Stimulated activated CD8-positive, alpha-beta memory T cell treated with anti-CD3 and anti-CD28 coated beads, Interleukin-7, amount 100 ng/mL, for 48 hours (primary cell): Measurements from ENCODE around the gene ALKBH3.

Source experiments
- DNase-seq, 2 donors: peaks; one replicate each; pipeline ENCODE4 v3.0.0-alpha.2; 2020; ENCODE audit warnings: low read depth in 1 of 2; ENCODE audit errors: extremely low read depth in 1 of 2

Gene ALKBH3

DNA sequence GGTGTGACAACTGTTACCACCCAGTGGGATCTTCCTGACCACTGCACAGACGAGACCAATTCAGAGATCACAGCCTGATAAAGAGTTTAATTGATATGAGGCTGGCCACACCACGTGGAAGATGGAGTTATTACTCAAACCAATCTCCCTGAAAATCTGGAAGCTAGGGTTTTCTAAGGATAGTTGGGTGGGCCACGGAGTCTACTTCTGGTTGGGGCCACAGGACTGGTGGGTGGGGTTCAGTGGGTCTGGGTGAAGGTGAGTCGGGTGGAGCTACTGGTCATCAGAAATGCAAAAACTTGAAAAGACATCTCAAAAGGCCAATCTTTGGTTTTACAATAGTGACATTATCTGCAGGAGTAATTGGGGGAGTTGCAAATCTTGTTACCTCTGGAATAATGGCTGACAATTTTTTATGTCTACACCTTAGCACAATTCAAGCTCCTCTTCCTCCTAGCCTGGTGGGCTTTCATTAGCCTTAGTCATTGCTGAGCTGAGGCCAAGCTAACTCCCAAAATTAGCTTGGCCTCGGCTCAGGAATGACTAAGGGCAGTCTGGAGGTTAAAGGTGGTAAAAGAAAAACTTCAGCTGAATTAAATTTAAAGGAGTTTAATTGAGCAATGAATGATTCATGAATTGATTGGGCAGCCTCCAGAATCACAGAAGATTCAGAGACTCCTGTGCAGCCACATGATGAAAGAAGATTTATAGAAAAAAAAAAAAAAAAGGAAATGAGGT, 74.9 kb downstream of the ALKBH3 start:
- DNase-seq, result no peak

DNA sequence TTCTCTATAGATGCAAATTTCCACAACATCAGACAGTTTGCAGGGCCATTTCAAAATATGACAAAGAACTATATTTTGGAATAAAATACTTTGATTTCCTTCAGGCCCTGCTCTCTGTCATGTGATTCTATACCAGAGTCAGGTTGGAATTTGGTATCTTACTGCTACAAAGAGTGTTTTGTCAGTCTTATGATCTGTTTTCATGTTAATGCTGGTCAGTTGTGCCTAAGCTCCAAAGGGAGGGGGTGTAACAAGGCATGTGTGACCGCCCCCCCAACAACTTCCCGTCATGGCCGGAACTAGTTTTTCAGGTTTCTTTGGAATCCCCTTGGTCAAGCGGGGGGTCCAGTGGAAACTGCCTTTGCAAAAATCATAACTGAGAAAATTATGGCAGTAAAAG, 76.9 kb downstream of the ALKBH3 start:
- no peak for DNase-seq

GRCh38 chr11:43959321-43959995, 78.8 kb downstream of the ALKBH3 start:
- no peak for DNase-seq

DNA sequence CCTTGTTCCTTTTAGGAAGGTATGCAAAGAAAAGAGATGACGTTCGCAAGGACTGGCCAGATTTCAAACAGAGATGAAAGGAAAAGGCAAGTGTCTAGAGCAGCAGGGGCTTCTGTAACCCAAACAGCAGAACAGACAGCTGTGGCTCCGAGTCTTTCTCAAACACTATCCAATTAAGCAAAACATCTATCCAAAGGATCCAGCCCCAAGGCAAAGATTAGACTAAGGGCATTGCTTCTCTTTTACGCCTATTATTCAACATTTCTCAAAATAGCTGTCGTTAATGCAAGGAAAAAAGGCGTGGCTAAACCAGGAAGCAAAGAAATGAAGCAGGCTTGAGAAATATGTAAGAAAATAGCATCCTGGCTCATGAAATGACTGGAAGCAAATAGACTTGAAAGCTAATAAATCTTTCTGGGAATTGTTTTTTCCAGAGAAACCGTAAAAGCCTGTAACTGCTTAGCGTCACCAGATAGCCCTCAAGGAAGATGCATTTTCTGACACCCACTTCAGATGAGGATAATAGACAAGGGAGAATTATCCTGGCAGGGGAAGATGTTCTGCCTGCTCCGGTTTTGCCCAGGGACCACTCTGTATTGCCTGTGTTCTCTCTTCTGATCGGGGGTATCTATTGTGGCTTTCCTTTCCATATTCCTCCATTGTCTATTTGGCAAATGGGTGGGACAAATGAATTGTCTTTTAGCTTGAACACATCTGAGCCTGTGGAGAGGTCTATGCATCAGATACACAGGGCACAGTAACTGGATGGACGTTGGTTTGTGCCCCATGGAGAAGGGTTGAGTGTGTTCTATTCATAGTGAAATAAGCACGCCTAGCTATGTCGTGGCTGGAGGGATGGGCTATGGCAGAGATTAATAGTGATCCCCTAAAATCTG, 82.0 kb downstream of the ALKBH3 start:
- DNase-seq, result no peak

- no peak for DNase-seq
Measured at GRCh38 chr11:43963279-43963620, 82.6 kb downstream of the ALKBH3 start.

DNA sequence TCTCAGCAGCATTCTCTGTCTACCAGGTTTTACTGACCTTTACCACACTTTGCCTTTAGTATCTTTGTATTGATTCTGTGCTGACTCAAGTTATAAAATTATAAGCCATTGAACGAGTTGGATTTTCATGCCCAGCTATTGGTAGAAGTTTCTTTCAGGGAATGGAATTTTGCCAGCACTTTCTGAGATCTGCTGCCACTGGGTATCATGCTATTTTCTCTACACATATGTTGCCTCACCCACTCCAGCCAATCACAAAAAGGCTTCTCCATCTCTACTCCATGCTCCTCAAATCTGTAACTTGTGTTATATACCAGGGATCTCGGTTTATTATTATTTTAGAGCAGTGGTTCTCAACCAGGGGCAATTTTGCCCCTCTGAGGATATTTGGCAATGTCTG, 87.0 kb downstream of the ALKBH3 start:
- DNase-seq, result no peak

DNA sequence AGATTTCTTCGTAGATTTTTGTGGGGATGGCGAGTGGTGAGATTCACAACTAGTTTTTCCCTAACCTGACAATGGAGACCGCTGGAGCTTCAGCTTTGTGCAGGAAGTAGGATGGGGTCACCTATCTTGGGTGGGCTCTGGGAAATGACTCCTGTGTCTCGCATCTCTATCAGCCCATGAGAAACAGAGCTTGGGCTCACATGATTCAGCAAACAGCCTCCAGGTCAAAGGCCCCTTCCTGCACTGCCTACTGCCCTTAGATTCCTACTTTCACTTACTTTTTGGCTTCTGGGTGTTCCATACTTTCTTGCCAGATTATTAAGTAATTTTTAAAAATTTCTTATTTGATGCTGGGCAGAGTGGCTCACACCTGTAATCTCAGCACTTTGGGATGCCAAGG, 88.1 kb downstream of the ALKBH3 start:
- no peak for DNase-seq

DNA sequence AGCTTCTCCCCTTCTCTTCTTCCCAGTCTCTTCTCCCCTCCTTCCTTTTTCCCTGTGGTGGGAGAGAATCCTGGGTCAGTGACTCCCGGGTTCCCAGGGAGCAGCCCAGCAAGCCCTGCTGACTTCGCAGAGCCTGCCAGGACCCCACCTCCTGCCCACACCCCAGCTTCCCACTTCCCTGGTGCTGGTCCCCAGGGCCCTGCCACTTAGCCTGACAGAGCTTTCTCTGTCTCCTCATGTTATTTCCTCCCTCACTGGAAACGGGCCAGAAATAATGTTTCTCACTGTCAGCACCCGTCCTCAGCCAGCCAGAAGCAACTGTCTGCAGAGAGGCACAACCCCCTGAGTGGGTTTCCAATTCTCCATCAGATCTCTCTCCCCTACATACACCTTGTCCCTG, 88.9 kb downstream of the ALKBH3 start:
- DNase-seq, result no peak
